IPS DF 4.7 (cell line): Measurements from ENCODE around the gene PPEF2.

ENCODE experiments used
- DNase-seq: peaks from one replicate; pipeline ENCODE4 v3.0.0-alpha.2; 2013; ENCODE audit warnings: low spot score; ENCODE audit errors: extremely low read depth

Gene PPEF2

DNA sequence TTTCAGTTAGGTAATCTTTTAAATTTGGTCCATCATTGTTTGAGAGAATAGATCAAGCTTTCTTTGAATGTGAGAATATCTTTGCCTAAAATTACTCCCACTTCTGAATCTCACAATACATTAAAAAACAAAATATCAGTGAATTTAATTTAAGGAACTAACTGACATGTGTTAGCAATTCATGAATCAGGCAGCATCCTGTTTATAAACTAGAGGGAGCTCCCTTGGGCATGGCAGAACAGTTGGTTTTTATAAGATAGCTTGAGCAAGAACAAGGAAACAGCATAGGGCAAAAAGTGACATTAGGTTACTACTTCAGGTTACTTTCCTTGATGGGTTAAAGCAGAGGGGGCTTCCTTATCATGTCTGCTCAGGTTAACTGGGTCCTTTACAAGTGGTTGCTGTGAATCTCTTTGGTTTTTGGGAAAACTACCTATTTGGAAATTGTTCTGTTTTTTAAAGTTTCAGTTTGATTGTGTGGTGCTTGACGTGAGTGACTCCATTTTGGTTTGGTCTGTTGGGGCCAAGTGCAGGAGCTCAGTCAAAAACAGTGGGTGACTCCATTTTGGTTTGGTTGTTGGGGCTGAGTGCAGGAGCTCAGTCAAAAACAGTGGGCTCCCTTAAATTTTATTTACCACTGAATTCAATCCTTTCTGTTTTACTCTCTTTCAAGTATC lies 68.0 kb downstream of the PPEF2 start:
- DNase-seq, result no peak

DNA sequence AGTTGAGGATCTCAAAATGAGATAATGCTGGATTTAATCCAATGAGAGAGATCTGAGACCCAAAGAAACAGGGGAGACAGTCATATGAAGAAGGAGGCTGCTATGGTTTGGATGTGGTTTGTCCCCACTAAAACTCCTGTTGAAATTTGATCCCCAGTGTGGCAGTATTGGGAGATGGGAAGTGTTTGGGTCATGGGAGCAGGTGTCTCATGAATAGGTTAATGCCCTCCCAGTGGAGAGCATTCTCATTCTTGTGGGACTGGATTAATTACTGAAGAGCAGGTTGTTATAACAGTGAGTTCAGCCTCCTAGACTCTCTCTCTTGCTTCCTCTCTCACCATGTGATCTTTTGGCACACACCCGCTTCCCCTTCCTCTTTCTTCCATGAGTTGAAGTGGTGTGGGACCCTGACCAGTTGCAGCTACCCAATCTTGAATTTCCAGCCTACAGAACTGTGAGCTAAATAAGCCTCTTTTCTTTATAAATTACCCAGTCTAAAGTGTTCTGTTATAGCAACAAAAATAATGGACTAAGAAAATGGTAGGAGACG lies 70.3 kb downstream of the PPEF2 start:
- DNase-seq, result no peak

DNA sequence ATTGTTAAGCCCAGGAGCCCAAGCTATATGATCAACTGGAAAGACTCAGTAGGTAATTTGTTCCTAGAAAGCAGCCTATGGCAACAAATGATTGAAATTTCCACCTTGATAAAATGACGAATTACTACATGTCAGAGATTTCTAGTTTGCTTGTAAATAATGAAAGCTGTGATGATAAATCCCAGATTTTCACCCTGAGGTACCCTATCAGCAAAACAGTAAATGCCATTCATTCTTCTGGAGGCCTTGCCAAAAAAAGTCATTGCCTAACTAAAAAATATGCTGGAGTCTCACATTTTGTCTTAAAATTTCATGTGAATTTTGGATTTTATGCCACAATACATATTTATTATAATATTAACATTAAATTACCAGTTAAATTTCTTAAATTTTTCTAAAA lies 71.3 kb downstream of the PPEF2 start:
- DNase-seq, result no peak

DNA sequence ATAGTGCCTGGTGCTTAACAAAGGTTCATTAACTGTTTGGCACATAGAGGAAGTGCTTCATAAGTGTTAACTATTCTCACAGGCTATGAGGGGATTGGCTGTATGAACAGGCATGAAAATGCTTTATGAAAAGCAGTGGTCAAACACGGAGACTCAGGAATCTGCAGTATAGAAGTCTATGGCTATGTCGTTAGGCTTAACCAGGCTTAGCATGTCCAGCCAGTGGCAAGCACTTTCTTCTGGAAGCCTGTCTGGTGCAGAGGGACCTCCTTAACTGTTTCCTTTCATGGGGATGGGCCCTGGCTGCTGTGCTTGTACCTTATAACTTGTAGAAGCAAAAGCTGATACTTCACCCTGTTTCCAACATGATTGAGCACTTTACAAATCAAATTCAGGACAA lies 78.4 kb downstream of the PPEF2 start:
- DNase-seq, result no peak

DNA sequence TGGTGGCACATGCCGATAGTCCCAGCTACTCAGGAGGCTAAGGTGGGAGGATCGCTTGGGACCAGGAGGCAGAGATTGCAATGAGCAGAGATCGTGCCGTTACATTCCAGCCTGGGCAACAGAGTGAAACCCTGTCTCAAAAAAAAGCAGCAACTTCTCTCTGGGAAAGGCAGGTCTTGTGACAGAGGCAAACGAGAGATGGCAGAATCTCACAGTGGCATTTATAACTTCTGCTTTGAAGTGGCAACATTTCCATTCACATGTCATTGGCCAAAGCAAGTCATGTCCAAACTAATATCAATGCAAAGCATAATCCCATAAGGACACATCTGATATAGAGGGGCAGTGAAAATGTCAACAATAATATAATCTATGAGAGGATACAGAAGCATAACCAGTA lies 79.8 kb downstream of the PPEF2 start:
- DNase-seq, result no peak

DNA sequence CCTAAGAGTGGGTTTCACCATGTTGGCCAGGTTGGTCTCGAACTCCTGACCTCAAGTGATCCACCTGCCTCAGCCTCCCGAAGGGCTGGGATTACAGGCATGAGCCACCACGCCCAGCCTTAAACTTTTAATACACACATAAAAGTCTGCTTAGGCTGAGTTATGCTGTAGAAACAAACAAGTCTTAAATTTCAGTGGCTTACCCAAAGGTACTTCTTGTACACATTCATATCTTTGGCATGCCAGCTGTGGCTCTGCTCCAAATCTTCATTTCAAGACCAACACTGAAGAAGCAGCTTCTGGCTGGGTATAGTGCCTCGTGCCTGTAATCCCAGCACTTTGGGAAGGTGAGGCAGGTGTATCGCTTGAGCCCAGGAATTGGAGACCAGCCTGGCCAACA lies 80.3 kb downstream of the PPEF2 start:
- DNase-seq, result no peak

DNA sequence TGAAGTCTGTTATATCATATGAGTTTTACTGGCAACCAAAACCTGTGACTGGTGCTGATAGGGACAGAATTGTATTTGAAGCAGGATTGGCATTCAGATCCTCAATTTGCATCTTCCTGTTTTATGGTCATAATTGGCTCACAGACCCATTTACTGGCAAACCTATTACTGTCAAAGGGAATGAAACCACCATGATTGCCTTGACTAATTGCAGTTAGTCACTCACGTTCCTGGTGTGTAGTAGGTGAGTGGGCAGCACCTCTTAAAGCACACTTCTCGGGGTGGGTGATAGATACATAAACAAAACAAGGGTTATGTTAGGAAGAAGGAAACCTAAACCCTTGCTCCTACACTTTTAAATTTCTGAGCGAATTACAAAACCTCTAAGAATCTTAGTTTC lies 81.0 kb downstream of the PPEF2 start:
- DNase-seq, result no peak

DNA sequence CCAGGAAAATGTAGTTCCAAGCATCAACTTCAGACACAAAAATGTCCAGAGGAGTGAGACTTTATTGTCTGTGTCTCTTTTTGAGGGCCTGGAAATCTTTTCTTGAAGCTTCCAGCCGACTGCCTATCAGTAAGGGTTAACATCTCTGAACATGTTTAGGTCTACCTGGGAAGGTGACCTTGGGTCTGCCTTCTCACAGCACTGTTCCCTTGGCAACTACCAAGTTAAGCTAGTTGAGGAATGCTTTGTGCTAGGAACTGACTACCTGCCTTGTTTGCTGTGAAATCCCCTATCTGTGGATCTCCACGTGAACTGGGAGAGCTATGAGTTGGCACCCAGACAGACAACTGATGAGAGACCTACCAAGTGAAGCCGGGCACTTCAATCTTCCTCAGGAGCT lies 81.6 kb downstream of the PPEF2 start:
- DNase-seq, result no peak

DNA sequence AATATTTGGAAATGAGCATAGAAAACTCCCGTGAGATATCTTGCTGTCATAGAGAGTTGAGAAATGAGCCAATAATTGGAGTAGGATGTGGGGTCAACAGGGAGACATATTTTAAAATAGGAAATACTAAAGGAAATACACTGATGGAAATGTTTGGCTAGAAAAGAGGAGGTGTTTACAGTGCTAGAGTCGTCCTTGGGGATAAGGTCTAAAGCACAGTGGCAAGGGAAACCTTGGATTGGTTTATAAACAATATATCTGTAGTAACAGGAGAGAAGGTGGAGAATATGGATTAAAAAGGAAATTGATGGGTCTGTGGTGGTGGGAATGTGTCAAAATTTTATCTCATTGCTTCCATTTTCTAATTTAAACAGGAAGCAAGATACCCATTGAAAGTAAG lies 82.1 kb downstream of the PPEF2 start:
- DNase-seq, result no peak

DNA sequence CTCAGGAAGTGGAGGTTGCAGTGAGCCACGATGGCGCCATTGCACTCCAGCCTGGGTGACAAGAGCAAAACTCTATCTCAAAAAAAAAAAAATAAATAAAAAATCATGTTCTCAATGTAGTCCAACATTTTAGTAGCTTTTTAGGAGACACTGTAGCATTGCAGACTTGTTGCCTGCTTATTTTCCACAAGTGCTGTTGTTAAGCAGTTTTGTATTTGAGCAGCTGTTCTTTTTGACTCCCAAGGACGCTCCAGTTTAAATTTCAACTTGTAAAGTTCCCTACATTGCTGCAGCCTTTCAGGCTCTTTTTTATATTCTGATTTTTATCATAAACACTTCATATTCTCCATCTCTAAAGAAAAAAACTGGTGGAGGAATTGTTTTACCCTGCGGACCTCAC lies 83.1 kb downstream of the PPEF2 start:
- DNase-seq, result no peak

DNA sequence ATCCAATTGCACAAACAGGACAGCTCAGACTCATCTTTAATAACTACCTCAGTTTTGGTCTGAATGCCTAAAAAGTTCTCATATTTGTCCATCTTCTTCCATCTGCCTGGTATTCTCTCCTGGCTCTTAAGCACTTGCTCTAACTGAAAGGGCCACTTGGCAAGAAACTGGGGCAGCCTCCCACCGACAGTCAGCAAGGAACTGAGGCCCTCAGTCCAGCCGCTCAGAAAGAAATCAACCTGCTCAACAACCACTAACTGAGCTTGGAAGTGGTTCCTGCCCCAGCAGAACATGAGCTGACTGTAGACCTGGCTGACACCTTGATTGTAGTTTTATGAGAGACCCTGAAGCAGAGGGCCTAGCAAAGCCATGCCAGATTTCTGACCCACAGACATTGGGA lies 84.4 kb downstream of the PPEF2 start:
- no peak for DNase-seq
